T-cell (primary cell): Measurements from ENCODE around the gene SMIM36. TPM values are rescaled to one million over a fixed set of nuclear protein-coding genes. Genes with fewer than 3 reads are reported as not detected.

ENCODE experiments used
- ATAC-seq, 4 experiments: fragments of 200-7000 bp in 3 of 4; fragments of 150-1000 bp in 1 of 4; cut with Tn5 transposase; replicated peaks in 1 of 4; 1 replicate in 3 of 4; 2 replicates in 1 of 4; pipeline ENCODE4 v1.10.0; 2021; ENCODE audit warnings: moderate library complexity in 3 of 4, mild to moderate bottlenecking in 2 of 4, moderate number of reproducible peaks in 1 of 4
- CTCF ChIA-PET, 2 donors: fragments of 300-600 bp; sonication (Branson Sonifier 250); formaldehyde crosslinking; loops; one replicate each; lab custom pipeline; 2022; ENCODE audit warnings: antibody characterized with exemption in 2 of 2; lab: Charles Lee
- POLR2A ChIA-PET, 2 donors: fragments of 300-600 bp; sonication (Branson Sonifier 250); formaldehyde crosslinking; loops; one replicate each; lab custom pipeline; 2022; ENCODE audit warnings: antibody characterized with exemption in 2 of 2; lab: Charles Lee
- DNase-seq, 35 experiments: peaks; one replicate each; pipeline versions ENCODE4 v3.0.0 to v3.0.0-alpha.2; 2013 to 2023
- H3K27ac ChIP-seq: one replicate; pipeline ENCODE4 v1.5.1; 2013; ENCODE audit warnings: low read length
- H3K27me3 ChIP-seq, 2 experiments: replicated peaks in 1 of 2; 1 replicate in 1 of 2; 2 replicates in 1 of 2; pipeline versions ENCODE4 v1.6.1 to v1.7.0; 2013; ENCODE audit warnings: low read length in 1 of 2, mixed read lengths in 1 of 2; ENCODE audit not compliant: control insufficient read depth in 2 of 2, insufficient read depth in 2 of 2; ENCODE audit errors: extremely low read depth in 1 of 2
- H3K36me3 ChIP-seq, 2 donors: 1 replicate in 1 of 2; 2 replicates in 1 of 2; pipeline versions ENCODE4 v1.6.1 to v1.7.0; 2013; ENCODE audit warnings: low read length in 1 of 2; ENCODE audit not compliant: control insufficient read depth in 2 of 2, insufficient read depth in 1 of 2; ENCODE audit errors: extremely low read depth in 1 of 2
- H3K4me1 ChIP-seq, 2 experiments: 1 replicate in 1 of 2; 2 replicates in 1 of 2; pipeline versions ENCODE4 v1.6.1 to v1.7.0; 2013; ENCODE audit warnings: low read length in 2 of 2, mixed read lengths in 1 of 2; ENCODE audit not compliant: insufficient read depth in 2 of 2, control insufficient read depth in 1 of 2; ENCODE audit errors: extremely low read depth in 1 of 2
- H3K4me3 ChIP-seq, 2 donors: 1 replicate in 1 of 2; 2 replicates in 1 of 2; pipeline versions ENCODE4 v1.5.1 to v1.7.0; 2013; ENCODE audit warnings: mild to moderate bottlenecking in 2 of 2, low read length in 1 of 2, moderate library complexity in 1 of 2; ENCODE audit not compliant: control insufficient read depth in 1 of 2; ENCODE audit errors: extremely low read depth in 1 of 2
- H3K9me3 ChIP-seq: 2 replicates; pipeline ENCODE4 v1.7.0; 2013
- H3K27ac Mint-ChIP-seq, 2 donors: one replicate each; pipeline ENCODE4 v1.8.0; 2020 to 2021; ENCODE audit warnings: mild to moderate bottlenecking in 2 of 2, mixed read lengths in 2 of 2
- H3K27me3 Mint-ChIP-seq, 2 donors: one replicate each; pipeline ENCODE4 v1.8.0; 2021 to 2022; ENCODE audit warnings: mixed read lengths in 2 of 2
- H3K36me3 Mint-ChIP-seq: one replicate; pipeline ENCODE4 v1.8.0; 2021; ENCODE audit warnings: mixed read lengths
- H3K4me1 Mint-ChIP-seq, 3 donors: one replicate each; pipeline ENCODE4 v1.8.0; 2020 to 2022; ENCODE audit warnings: mixed read lengths in 3 of 3, mild to moderate bottlenecking in 1 of 3
- H3K4me3 Mint-ChIP-seq, 3 donors: one replicate each; pipeline ENCODE4 v1.8.0; 2020 to 2022; ENCODE audit warnings: mild to moderate bottlenecking in 3 of 3, mixed read lengths in 3 of 3, moderate library complexity in 3 of 3
- H3K9me3 Mint-ChIP-seq, 3 donors: one replicate each; pipeline ENCODE4 v1.8.0; 2020 to 2022; ENCODE audit warnings: mixed read lengths in 3 of 3
- WGBS: methylation state at CpG from one replicate; pipeline ENCODE4 v1.1.5; 2013; ENCODE audit warnings: missing lambda C conversion rate; ENCODE audit not compliant: insufficient coverage; 5-methylcytosine and 5-hydroxymethylcytosine counted together
- total RNA-seq, 35 experiments: library from RNA in 6 of 35; stranded (reverse) in 6 of 35; fragments of 120-200 nt in 1 of 35; gene quantifications; one replicate each; pipeline versions ENCODE4 v1.2.1 to v1.2.4 and lab custom pipeline; 2013 to 2026

SMIM36 gene
- total RNA-seq, 5 donors from 2014 or later (not counting 1 experiment from before 2014, with no cell fraction given) = not detected

DNA sequence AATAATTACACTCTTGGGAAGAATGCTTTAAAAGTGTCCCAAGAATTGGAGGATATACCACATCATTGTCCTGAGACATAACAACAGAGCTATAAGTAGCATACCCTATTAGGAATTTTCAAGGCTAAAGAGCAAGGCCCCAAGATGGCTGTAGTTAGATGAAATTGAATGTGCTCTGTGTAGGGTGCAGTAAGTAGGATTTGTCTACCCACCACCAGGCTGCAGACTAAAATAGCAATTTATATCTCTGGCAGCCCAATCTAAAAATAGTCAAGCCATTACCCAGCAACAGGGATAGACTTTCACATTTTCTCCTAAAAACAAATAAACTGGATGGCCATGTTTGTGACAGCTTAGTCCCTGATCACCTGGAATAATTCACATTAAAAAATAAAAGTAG is 95.3 kb downstream of the SMIM36 start:
- POLR2A ChIA-PET = interaction anchor here in 1 of 2 donors (0.5 kb wide), 1 partner anchor 46 kb away, joined by 3 read pairs; no protein-coding TSS in a partner anchor
- Histone ChIP-seq H3K27me3 (no peaks in the 10 kb centered on the region), H3K27ac (no peak overlapping the region), H3K4me1 (peaks cover 9 to 10% of the 10 kb centered on the region in 2 experiments), H3K36me3 (peaks cover 0 to 17% of the 10 kb centered on the region in 2 donors), H3K4me3 (no peak overlapping the region), H3K9me3 (no peaks in the 10 kb centered on the region)
- Mint-ChIP-seq H3K27me3 (no peaks in the 10 kb centered on the region), H3K4me1 (peaks cover 40 to 57% (median 57%) of the 10 kb centered on the region in 3 donors), H3K27ac (no peak overlapping the region), H3K36me3 (peaks cover 23% of the 10 kb centered on the region), H3K4me3 (no peak overlapping the region), H3K9me3 (no peaks in the 10 kb centered on the region)
- DNase-seq = no peak
- ATAC-seq = no peak
- CTCF ChIA-PET = interaction anchor here in 1 of 2 donors (0.9 kb wide), 1 partner anchor 186 kb away, joined by 3 read pairs; no protein-coding TSS in a partner anchor

DNA sequence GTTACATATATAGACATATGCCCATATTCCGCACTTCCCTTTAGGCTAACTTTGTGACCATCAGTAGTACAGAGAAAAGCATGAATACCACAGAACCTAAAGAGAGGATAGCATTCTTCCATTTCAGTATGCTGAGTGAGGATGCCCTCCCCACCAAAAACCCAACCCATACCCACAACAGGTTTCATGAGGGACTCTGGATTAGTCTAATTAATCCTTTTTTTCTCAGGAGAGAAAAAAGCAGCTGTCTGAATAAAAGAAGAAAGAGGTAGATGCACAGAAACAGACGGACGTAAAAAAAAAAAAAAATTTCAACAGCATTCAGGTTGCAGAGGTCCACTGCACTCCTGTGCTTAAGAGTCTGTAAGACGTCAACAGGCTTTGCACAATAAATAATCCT is 96.3 kb downstream of the SMIM36 start:
- Mint-ChIP-seq H3K27me3 (no peaks in the 10 kb centered on the region), H3K4me1 (peaks cover 34 to 50% (median 49%) of the 10 kb centered on the region in 3 donors), H3K4me3 (no peak overlapping the region), H3K27ac (no peak overlapping the region), H3K36me3 (peaks cover 32% of the 10 kb centered on the region), H3K9me3 (no peaks in the 10 kb centered on the region)
- no peak overlapping the region for H3K27ac ChIP-seq
- no peak for ATAC-seq
- WGBS = 100% methylated on average over 1 of the region's 4 CpGs
- no peak for DNase-seq
- ChIA-PET POLR2A (interaction anchor here in 1 of 2 donors (0.6 kb wide), 1 partner anchor 495 kb away, joined by 3 read pairs; no protein-coding TSS in a partner anchor), CTCF (no interaction called here)
- H3K4me3 ChIP-seq = no peak overlapping the region
- H3K9me3 ChIP-seq = no peaks in the 10 kb centered on the region
- H3K4me1 ChIP-seq = peaks cover 0 to 6% of the 10 kb centered on the region in 2 experiments
- peaks cover 0 to 27% of the 10 kb centered on the region in 2 donors for H3K36me3 ChIP-seq
- no peaks in the 10 kb centered on the region for H3K27me3 ChIP-seq

DNA sequence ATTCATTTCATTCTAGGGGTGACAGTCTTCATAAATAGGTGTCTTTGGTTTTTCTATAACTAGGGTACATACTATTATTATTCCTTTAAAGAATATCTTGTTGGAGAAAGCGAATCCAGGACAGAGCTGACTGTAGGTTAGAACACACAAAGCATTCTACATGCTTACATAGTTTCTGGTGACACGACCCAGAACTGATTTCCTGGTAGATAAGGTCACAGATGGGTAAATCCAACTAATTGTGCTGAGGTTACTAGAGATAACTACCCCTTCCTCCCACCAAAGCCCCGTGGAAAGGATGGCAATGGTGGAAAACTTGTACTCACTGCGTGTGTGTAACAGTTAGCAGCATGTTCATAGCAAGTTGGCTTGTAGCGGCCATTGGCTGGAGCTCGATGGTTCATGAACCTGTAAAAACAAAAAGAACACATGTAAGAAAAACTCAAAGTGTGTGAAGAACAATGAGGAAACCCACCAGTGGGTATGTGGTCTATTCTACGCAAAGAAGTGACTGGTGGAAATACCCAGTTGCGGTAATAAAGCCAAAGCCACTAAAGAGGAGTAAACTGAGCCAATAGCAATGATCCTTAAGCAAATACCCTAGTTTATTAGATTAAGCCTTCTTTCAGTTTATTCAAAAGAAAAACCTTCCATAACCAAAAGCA is 97.3 kb downstream of the SMIM36 start:
- Histone ChIP-seq H3K27me3 (no peaks in the 10 kb centered on the region), H3K27ac (no peak overlapping the region), H3K4me3 (no peak overlapping the region), H3K36me3 (peaks cover 0 to 36% of the 10 kb centered on the region in 2 donors), H3K4me1 (no peaks in the 10 kb centered on the region), H3K9me3 (no peaks in the 10 kb centered on the region)
- H3K4me1 Mint-ChIP-seq = peaks cover 23 to 40% (median 39%) of the 10 kb centered on the region in 3 donors
- peak in 2 of 4 experiments; percentile 26 to 91 for ATAC-seq
- ChIA-PET POLR2A (no interaction called here), CTCF (no interaction called here)
- peak overlapping the region in 1 of 3 donors; percentile 8 for H3K4me3 Mint-ChIP-seq
- H3K36me3 Mint-ChIP-seq = peaks cover 40% of the 10 kb centered on the region
- no peaks in the 10 kb centered on the region for H3K9me3 Mint-ChIP-seq
- WGBS = 80% methylated on average over 1 of the region's 8 CpGs
- peak in 18 of 35 experiments; percentile 0 to 59 (median 9) for DNase-seq
- H3K27ac Mint-ChIP-seq = no peak overlapping the region
- no peaks in the 10 kb centered on the region for H3K27me3 Mint-ChIP-seq

DNA sequence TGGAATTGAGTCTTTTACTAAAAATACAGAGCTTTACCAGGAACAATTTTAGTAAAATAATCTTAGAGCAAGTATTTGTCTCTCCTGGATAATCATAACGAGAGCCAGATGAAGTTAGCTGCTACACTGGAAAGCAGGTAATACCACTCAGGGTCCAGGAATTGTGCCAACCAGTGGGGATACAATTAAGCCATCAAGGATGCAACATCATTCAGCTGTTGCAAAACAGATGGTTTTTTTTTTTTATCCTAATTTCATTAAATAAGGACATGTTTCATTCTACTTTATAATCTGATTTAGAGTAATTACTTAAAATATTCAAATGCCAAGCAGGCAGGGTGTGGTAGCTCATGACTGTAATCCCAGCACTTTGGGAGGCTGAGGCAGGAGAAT is 99.8 kb downstream of the SMIM36 start:
- Mint-ChIP-seq H3K27ac (no peak overlapping the region), H3K27me3 (no peaks in the 10 kb centered on the region), H3K4me3 (no peak overlapping the region), H3K36me3 (peaks cover 57% of the 10 kb centered on the region), H3K9me3 (no peaks in the 10 kb centered on the region), H3K4me1 (peaks cover 1 to 18% (median 16%) of the 10 kb centered on the region in 3 donors)
- Histone ChIP-seq H3K36me3 (peaks cover 0 to 51% of the 10 kb centered on the region in 2 donors), H3K4me1 (no peaks in the 10 kb centered on the region), H3K27me3 (no peaks in the 10 kb centered on the region), H3K9me3 (no peaks in the 10 kb centered on the region), H3K4me3 (no peak overlapping the region), H3K27ac (no peak overlapping the region)
- no CpG with 5 or more reads among the region's 1 CpG for WGBS
- CTCF ChIA-PET = no interaction called here
- no peak for ATAC-seq
- POLR2A ChIA-PET = interaction anchor here in 1 of 2 donors (0.7 kb wide), 2 partner anchors 50 to 157 kb away, joined by 3 to 6 read pairs; no protein-coding TSS in a partner anchor
- DNase-seq = no peak

- Mint-ChIP-seq H3K27me3 (no peaks in the 10 kb centered on the region), H3K4me1 (peaks cover 0 to 17% (median 15%) of the 10 kb centered on the region in 3 donors), H3K27ac (no peak overlapping the region), H3K9me3 (no peaks in the 10 kb centered on the region), H3K4me3 (no peak overlapping the region), H3K36me3 (peaks cover 62% of the 10 kb centered on the region)
- Histone ChIP-seq H3K27me3 (no peaks in the 10 kb centered on the region), H3K27ac (no peak overlapping the region), H3K36me3 (peaks cover 0 to 53% of the 10 kb centered on the region in 2 donors), H3K4me3 (no peak overlapping the region), H3K9me3 (no peaks in the 10 kb centered on the region), H3K4me1 (no peaks in the 10 kb centered on the region)
- CTCF ChIA-PET = no interaction called here
- DNase-seq (no peak), ATAC-seq (no peak)
- POLR2A ChIA-PET = interaction anchor here in 1 of 2 donors (0.7 kb wide), 2 partner anchors 49 to 157 kb away, joined by 3 to 6 read pairs; no protein-coding TSS in a partner anchor
- WGBS = 88% methylated on average over 1 of the region's 5 CpGs
Observed at GRCh38 chr17:55410722-55411462, 100.4 kb downstream of the SMIM36 start.

DNA sequence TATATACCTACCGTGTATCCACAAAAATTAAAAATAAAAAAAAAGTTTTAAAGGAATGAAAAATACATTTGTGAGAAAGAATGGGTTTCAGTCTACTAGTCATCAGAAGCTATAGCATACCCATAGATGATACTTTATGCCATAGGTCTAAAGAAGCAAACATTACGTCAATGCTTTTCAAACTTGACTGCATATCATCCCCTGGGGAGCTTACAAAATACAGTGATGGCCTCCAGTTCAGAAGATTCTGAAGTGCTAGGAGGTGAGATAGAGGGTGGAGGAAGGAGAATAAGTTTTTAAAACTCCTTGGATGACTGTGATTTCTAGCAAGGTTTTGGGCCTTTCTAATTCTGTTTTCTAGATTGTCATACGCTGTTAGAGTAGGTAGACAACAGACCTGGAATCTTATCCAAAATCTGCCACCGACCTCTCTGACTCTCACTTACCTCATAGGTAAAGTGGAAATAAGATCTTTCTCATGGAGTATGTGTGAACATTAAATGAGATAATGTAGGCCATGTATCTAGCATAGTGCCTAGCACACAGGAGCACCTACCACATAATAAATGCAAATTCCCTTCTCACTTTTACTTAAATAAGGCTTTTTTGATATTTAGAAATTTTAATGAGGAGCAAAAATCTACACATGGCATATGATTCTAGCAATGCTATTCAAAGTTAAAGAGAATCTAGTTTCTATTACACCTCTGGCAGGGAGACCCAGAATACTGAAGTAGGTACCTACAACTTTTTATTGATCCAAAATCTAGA is 102.0 kb downstream of the SMIM36 start:
- H3K36me3 ChIP-seq = peaks cover 0 to 56% of the 10 kb centered on the region in 2 donors
- POLR2A ChIA-PET = no interaction called here
- CTCF ChIA-PET = no interaction called here
- WGBS = no CpG with 5 or more reads among the region's 4 CpGs
- H3K27ac ChIP-seq = no peak overlapping the region
- no peaks in the 10 kb centered on the region for H3K27me3 Mint-ChIP-seq
- H3K4me3 Mint-ChIP-seq = no peak overlapping the region
- H3K9me3 Mint-ChIP-seq = no peaks in the 10 kb centered on the region
- DNase-seq = no peak
- no peak overlapping the region for H3K27ac Mint-ChIP-seq
- peaks cover 0 to 7% (median 6%) of the 10 kb centered on the region in 3 donors for H3K4me1 Mint-ChIP-seq
- H3K27me3 ChIP-seq = no peaks in the 10 kb centered on the region
- no peak for ATAC-seq
- H3K36me3 Mint-ChIP-seq = peaks cover 72% of the 10 kb centered on the region
- no peaks in the 10 kb centered on the region for H3K4me1 ChIP-seq
- H3K4me3 ChIP-seq = no peak overlapping the region
- no peaks in the 10 kb centered on the region for H3K9me3 ChIP-seq
